GM18505 (cell line): ENCODE measurements around the gene UCN3.

ENCODE experiments used
- ATAC-seq: cut with Tn5 transposase; IDR thresholded peaks from one replicate; pipeline ENCODE4 v1.9.1; 2021; ENCODE audit not compliant: unreplicated experiment
- POLR2A ChIP-seq: IDR thresholded peaks from 4 replicates; pipeline ENCODE4 v1.6.1; 2011; ENCODE audit warnings: borderline replicate concordance; ENCODE audit not compliant: insufficient read depth, insufficient read length; ENCODE audit errors: extremely low read depth

The UCN3 gene

GRCh38 chr10:5411941-5412276, 47.1 kb downstream of the UCN3 start:
- ATAC-seq, result peak; percentile 12
- no peak for TF ChIP-seq POLR2A

DNA sequence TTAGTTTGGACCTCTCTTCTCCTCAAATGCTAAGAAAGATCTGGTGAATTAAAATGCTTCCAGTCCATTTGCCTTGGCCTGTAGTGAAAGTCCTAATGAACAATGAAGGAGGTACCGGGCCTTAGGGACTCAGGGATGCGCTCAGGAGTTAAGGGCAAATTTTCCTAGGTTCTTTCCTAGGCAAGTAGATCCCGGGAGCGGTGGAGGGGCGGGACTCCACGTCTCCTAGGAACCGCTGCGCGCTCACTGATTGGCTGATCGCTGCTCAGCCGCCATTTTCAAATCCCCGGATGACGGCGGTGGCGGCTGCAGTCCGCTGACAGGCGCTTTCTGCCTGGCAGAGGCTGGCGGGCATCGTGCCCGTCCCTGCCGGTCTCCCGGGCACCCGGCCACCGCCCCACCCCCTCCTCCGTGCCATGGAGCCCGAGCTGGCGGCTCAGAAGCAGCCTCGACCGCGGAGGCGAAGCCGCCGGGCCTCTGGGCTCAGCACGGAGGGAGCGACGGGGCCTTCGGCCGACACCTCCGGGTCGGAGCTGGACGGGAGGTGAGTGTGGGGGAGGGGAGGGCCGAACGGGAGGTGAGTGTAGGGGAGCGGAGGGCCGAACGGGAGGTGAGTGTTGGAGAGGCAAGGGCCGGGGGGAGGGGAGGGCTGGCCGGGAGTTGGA, 47.6 kb downstream of the UCN3 start, which contains the start of gene NET1:
Gene NET1 (plus strand): TSS at position 281 of the 665 bp plus-strand sequence. CDS start 136 bp downstream, at position 417.
- peak; percentile 95 for ATAC-seq
- TF ChIP-seq POLR2A, result peak; percentile 59

DNA sequence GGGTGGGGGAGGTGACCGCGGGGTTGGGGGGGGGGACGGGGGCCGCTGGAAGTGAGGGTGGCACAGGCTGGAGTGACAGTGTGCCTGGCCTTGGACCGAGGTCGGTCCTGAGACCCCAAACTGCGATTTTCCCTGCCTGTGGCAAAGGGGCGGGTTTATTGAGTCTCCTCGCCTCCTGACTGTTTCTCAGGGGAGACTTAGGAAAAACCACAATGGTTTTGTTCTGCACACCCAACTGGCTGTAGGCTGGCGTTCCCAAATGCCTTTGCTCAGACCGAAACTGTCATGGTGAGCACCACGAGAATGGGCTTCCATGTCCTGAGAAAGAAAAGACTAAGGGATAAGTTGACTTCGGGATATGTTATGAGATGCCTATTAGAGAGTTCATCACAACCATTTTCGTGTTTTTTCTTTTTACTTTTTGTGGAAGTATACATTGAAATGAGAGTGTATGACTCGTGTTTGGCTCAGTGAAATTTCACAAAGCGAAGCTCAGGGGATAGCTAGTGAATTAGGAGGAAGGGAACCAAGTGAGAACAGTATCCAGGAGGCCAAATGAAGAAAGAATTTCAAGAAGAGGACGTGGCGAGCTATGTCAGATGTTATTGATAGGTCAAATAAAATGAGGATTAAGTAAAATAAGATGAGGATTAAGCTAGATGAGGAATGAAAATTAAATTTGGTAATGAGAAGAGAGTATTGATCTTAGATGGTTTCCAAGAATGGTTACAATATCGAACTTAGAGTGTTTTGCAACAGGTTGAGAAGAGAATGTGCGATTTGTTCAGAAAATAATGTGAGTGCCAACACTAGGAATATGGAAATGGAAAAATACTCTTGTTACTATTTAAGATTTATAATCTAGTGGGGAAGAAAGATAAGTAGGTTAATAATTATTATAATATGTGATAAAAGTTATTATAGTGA, 48.5 kb downstream of the UCN3 start:
- no peak for TF ChIP-seq POLR2A
- no peak for ATAC-seq

- no peak for ATAC-seq
- TF ChIP-seq POLR2A, result no peak
These were observed 52.2 kb downstream of the UCN3 start for GRCh38 chr10:5416981-5417380.

GRCh38 chr10:5418584-5418983, 53.8 kb downstream of the UCN3 start:
- no peak for TF ChIP-seq POLR2A
- ATAC-seq, result no peak

- TF ChIP-seq POLR2A, result no peak
- no peak for ATAC-seq
These were observed 54.8 kb downstream of the UCN3 start for GRCh38 chr10:5419466-5420094.

DNA sequence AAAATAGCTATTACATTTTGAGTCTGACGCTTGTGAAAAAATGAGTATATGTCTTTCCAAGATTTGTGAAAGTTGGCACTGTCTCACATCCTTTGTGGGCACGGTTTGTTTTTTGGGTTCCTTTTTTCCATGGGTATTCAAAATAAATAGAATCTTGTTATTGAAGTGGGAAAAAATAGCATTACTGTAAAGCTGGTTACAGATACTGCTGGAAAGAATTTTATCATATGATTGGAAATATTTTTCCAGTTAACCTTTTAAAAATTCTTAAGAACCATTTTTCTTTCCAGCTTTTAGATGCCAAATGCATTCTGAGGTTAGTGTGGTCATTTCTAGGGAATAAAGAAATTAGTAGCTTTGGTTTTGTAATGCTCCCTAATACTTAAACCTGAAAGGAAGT, 59.0 kb downstream of the UCN3 start:
- TF ChIP-seq POLR2A, result no peak
- ATAC-seq, result no peak
